Astrocyte (in vitro differentiated cells and primary cell): ENCODE data around the gene TIMP3.

Experiments used
- EZH2 ChIP-seq: IDR thresholded peaks from 2 replicates; pipeline ENCODE4 v1.6.1; 2012; ENCODE audit warnings: mild to moderate bottlenecking, low read length, inconsistent platforms; ENCODE audit not compliant: insufficient read depth
- TF ChIP-seq, protein P1 (sequence below): IDR thresholded peaks from 2 replicates; pipeline ENCODE4 v1.5.1; 2011; ENCODE audit warnings: low read depth, mild to moderate bottlenecking, inconsistent platforms, low read length, moderate library complexity; ENCODE audit not compliant: insufficient read depth

DNA sequence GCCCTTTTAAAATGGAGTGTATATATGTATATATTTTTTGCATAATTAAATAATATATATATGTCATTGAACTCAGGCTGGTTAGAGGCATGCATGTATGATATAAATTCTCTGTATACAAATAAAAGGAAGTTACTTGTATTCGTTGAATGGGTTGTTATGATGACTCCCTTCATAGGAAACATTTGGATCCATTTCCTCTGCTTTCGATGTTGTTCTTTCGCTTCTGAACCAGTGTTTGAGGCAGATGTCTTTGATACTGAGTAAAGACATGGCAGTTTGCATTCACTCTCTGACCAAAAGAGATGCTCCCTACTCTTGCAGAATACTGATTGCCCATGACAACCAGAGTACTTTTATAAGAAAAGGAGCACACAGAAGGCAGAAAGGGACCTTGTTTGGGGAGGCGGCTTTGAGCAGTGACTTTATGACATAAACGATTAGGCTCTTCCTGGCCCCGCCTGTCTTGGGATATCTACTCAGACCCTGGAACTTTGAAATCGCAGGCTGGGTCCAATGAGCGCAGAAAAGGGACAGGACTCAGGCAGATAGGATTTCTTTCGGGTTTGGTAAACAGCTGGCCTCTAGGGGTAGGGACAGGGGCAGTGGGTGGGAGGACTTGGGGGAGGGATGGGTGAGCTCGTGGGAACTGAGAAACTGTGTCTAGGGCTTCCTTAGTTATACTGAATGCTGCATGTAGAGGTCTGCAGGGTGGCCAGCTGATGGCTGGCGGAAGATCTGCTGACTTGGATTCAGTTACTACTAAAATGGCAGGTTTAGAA lies 23.2 kb downstream of the TIMP3 start:
- TF ChIP-seq, protein P1, sequence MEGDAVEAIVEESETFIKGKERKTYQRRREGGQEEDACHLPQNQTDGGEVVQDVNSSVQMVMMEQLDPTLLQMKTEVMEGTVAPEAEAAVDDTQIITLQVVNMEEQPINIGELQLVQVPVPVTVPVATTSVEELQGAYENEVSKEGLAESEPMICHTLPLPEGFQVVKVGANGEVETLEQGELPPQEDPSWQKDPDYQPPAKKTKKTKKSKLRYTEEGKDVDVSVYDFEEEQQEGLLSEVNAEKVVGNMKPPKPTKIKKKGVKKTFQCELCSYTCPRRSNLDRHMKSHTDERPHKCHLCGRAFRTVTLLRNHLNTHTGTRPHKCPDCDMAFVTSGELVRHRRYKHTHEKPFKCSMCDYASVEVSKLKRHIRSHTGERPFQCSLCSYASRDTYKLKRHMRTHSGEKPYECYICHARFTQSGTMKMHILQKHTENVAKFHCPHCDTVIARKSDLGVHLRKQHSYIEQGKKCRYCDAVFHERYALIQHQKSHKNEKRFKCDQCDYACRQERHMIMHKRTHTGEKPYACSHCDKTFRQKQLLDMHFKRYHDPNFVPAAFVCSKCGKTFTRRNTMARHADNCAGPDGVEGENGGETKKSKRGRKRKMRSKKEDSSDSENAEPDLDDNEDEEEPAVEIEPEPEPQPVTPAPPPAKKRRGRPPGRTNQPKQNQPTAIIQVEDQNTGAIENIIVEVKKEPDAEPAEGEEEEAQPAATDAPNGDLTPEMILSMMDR = no peak
- TF ChIP-seq EZH2 = no peak
